Amniotic epithelial cell (primary cell): ENCODE measurements around the gene C22orf23.
"Not testable (repeated sequence)": the region's sequence is repeated elsewhere in the genome, so short reads cannot be mapped to it uniquely, and the experiment has no call there.

Experiments
- DNase-seq: peaks from one replicate; pipeline ENCODE4 v3.0.0-alpha.2; 2010; ENCODE audit warnings: low read depth

Gene C22orf23

DNA sequence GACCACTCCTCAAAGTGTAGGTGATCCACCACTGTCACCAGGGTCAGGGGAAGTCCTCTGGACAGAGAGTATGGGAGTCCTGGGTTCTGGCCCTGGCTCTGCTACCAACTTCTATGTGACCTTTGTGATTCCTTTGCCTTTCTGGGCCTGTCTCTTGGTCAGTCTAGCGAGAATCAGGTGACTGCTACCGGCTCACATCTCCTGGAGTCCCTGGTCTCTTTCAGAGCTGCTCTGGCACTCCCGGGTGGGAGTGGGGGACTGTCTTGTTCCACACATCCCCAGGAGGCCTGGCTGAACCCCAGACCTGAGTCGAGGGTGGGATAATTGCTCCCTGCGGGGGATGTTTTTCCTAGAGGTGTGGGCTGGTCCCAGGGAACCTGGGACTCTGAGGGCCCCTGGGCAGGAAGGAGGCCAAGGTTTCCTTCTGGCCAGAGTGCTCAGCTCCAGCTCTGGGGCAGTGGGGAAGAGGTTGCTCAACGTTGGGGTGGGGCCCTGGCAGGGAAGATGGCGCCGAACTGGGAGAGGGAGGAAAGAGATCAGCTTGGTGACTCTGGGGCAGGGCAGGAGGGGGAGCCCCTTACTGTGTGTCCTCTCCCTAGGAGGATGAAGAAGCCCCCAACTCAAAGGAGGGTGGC is 28.9 kb upstream of the C22orf23 start:
- DNase-seq: peak; percentile 7

GRCh38 chr22:37981282-37982011 is 28.0 kb upstream of the C22orf23 start:
- no peak for DNase-seq

GRCh38 chr22:37979782-37980181 is 26.4 kb upstream of the C22orf23 start:
- peak; percentile 46 for DNase-seq

DNA sequence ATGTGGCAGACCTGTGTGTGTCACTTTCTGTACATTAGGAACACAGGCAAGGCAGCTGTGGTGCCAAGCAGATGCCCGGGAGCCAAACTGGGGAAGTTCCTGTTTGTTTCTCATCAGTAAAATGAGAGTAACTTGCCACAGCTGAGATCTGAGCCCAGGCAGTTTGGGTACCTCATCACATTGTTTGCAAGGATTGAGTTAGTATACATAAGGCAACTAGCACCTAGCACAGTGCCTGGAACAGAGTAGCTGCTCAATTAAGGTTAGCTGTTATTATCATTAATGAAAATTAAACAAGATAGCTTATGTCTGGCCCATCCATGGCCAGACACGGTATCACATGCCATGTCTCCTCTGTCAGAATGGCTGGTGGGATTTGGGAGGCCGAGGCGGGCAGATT is 23.1 kb upstream of the C22orf23 start:
- no peak for DNase-seq

GRCh38 chr22:37976022-37976421 is 22.6 kb upstream of the C22orf23 start:
- not testable (repeated sequence) for DNase-seq

DNA sequence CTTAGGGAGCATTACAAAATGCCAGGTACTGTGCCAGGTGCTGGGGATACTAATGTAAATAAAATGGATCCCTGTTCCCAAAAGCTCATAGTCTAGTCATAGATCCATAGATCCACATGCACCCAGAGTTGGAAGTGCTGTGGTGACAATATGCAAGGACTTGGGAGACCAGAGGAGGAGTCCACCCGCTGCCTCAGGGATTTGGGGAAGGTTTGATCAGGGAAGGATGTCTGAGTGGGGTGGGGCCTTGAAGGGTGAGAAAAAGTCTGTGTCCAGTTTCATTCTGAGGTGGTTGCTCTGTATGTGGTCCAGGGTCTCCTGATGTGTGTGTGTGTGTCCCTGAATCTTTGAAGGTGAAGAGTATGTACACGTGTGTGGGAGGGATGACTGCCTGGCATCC is 21.8 kb upstream of the C22orf23 start:
- no peak for DNase-seq

DNA sequence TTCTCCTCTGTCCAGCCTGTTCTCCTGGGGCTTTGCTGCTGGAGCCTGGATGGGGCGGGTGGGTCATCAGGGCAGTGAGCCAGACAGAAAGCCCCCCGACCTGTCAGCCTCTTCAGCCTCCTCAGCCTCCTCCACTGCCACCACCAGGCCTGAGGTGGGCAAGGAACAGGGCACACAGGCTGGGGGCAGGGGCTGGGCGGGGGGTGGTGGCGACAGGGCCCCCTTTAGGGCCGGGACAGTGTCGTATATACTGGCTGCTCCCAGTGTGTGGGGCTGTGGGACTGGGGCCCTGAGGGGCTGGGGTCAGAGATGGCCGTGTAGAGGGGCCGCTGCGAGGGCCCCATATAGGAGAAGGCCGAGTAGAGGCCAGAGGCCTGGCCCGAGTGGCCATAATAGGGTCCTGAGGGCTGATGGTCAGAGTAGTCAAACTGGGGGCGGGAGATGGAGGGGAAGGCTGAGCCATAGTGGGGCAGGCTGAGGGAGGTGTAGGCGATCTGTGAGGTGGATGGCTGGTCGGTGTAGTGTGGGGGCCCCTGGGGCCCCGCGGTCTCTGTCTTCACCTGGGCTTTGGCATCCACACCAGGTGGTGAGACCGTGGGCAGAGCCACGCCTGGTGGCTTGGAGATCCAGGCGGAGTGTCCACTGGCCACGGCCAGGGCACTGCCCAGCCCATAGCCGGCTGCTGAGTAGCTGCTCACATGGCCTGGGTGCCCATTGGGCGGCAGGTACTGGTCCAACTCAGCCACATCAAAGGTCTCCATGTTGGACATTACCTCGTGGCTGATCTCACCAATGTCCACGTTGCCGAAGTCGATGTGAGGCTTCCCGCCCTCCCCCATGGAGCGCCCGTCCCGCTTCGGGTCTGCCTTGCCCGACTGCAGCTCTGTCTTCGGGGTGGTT is 20.1 kb upstream of the C22orf23 start:
- no peak for DNase-seq

GRCh38 chr22:37972527-37972926 is 19.1 kb upstream of the C22orf23 start:
- DNase-seq: peak; percentile 18

DNA sequence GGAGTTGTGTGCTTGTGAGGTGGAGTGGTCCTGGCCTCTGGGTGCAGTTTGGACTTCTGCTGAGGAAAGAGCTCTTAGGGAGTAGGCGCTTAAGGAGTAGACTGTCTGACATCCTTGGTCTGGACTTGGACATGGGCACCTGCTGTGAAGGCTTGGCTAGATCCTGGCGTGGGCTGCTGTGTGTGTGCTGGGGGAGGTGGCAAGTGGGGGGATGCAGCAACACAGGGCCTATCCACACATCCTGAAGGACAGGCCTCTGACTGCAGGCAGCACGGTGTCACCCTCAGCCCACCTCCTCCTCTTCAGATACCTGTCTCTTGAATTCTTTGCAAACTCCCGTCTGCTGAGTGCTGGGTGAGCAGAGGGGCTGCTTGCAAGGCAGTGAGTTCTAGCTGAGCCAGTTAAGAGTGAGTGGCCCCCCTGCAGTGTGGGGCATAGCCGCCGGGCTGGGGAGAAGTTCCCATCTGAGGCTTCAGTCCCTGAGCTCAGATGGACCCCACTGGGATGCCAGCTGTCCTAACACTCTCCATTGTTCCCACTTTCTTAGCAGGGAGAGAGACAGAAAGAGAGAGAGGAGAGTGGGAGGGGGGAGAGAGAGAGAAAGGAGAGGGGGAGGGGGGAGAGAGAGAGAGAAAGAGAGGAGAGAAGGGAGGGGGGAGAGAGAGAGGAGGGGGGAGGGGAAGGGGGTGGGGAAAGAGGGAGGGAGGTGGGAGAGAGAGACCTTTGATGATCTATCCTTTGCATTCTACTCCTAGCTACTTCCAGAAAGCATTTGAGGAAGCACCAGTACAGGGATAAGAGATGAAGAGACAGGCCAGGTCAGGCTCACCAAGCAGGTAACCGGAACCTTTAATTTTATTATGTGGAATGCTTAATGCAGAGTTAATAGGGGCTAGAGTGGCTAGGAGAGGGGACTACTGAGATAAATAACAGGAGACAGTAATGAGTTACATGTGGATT is 18.4 kb upstream of the C22orf23 start:
- DNase-seq: no peak

GRCh38 chr22:37970864-37971263 is 17.5 kb upstream of the C22orf23 start:
- no peak for DNase-seq

GRCh38 chr22:37968452-37969251 is 15.3 kb upstream of the C22orf23 start:
- DNase-seq: no peak

GRCh38 chr22:37967637-37968451 is 14.4 kb upstream of the C22orf23 start:
- no peak for DNase-seq

- no peak for DNase-seq
Measured at GRCh38 chr22:37967147-37967546, 13.7 kb upstream of the C22orf23 start.

DNA sequence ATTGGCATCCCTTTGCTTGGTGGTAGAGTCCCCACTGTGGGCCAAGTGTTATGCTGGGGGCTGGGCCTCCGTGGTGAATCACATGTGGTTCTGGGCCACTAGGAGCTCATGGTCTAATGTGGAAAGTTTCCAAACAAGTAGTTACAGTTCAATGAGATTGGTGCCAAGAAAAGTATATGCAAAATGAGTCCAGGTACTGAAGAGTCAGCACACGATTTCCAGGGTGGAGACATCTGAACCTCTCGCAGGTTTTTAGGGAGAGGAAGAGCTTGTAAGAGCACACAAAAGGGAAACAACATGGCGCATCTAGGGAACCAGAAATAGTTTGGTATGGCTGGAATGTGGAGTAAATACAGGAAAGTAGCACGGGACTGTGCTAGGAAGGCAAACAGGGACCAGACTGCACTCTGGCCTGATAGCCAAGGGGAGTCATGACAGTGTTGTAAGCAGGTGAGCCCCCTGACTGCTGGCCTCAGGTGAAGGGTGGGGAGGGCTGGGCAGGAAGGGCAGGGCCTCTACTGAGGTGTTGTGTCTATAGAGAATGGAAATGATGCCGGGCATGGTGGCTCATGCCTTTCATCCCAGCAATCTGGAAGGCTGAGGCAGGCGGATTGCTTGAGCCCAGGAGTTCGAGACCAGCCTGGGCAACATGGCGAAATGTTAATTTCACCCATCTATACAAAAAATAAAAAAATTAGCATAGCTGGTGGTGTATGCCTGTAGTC is 12.7 kb upstream of the C22orf23 start:
- DNase-seq: peak; percentile 42

DNA sequence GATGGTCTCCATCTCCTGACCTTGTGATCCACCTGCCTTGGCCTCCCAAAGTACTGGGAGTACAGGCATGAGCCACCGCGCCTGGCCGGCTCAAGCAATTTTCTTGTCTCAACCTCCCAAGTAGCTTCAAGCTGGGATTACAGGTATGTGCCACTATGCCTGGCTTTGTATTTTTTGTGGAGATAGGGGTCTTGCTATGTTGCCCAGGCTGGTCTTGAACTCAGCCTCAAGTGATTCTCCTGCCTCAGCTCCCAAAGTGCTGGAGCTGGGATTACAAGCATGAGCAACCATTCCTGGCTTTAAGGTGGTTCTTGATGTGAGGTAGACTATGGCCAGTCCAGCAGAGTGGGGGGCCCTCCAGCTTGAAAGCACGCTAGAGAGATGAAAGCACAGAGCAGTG is 7.7 kb upstream of the C22orf23 start:
- DNase-seq: no peak

DNA sequence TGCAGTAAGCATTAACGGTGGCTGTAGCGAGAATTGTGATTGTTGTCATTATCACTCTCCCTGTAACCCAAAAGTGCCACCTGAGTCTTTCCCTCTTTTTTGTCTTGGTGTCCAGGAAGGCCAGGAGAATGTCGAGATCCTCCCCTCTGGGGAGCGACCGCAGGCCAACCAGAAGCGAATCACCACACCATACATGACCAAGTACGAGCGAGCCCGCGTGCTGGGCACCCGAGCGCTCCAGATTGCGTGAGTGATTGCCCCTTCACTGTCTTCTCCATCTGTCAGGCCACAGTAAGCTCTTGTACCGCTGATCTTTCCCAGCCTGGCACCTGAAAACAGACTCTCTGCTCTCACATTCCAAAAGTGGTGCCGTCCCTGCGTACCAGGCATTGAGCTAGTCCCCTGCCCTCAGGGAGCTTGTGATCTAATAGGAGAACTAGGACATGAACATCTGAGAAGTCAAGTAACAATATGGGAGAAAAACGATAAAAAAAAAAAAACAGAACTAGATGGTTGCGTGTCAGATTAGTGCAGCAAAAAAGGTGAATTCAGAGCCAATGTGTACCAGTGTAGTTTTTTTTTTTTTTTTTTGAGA is 5.9 kb upstream of the C22orf23 start:
- no peak for DNase-seq

- DNase-seq: no peak
Measured at GRCh38 chr22:37957232-37957631, 3.8 kb upstream of the C22orf23 start.

DNA sequence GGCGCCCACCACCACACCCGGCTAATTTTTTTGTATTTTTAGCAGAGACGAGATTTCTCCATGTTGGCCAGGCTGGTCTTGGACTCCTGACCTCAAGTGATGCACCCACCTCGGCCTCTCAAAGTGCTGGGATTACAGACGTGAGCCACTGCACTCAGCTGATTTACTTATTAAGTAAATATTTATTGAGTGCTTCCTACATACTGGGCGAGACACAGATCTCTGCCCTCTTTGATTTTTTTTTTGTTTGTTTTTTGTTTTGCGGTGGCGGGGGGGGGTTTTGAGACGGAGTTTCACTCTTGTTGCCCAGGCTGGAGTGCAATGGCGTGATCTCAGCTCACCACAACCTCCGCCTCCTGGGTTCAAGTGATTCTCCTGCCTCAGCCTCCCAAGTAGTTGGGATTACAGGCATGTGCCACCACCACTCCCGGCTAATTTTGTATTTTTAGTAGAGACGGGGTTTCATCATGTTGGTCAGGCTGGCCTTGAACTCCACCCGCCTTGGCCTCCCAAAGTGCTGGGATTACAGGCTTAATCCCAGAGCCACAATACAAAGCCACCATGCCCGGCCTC is 2.5 kb upstream of the C22orf23 start:
- DNase-seq: not testable (repeated sequence)
